ENCODE data around the gene CMAS.
"Not testable (repeated sequence)": the region's sequence is repeated elsewhere in the genome, so short reads cannot be mapped to it uniquely, and the experiment has no call there.

The CMAS gene

DNA sequence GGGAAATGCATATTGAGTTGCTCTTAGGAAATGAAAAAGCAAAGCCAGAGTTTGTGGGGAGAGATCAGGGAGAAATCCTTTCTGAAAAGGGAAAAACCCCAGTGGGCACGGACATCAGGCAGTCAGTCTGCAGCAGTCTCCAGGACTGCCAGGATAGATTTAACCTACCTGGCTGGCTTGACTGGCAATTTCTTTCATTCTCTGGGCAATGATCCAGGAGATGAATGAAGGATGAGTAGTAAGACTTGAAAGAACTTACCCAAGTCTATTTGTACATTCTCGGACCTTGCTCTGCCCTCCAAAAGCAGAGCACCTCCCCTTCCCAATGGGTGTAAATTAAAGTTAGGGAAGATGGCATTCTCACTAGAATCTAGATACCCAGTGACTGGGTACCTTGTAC, 42.9 kb downstream of the CMAS start:
- TF ChIP-seq, protein P1, sequence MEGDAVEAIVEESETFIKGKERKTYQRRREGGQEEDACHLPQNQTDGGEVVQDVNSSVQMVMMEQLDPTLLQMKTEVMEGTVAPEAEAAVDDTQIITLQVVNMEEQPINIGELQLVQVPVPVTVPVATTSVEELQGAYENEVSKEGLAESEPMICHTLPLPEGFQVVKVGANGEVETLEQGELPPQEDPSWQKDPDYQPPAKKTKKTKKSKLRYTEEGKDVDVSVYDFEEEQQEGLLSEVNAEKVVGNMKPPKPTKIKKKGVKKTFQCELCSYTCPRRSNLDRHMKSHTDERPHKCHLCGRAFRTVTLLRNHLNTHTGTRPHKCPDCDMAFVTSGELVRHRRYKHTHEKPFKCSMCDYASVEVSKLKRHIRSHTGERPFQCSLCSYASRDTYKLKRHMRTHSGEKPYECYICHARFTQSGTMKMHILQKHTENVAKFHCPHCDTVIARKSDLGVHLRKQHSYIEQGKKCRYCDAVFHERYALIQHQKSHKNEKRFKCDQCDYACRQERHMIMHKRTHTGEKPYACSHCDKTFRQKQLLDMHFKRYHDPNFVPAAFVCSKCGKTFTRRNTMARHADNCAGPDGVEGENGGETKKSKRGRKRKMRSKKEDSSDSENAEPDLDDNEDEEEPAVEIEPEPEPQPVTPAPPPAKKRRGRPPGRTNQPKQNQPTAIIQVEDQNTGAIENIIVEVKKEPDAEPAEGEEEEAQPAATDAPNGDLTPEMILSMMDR (IDR thresholded peaks at IDR 0.05; ENCODE audit: low read depth, low read length), result no peak
- H3K4me3 ChIP-seq (ENCODE audit: low read depth, low read length), result no peak overlapping the region

DNA sequence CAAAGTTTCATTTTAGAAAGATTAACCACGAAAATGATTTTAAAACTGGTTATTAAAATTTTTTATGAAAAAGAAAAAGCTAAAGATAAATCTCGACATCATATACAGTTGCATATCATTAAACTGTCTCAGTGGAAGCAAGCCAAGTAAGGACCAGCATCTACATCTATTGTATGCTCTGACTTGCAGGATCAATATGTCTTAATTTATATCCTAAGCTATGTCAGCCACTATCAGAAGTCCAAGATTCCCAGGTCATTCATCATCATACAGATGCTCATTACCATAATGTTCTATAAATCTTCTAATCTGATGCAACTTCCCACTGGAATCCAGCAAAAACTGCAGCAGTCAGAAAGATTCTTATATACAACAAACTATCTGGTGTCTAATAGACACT, 43.5 kb downstream of the CMAS start:
- TF ChIP-seq, protein P1 (IDR thresholded peaks at IDR 0.05; ENCODE audit: low read depth, low read length), result no peak
- H3K4me3 ChIP-seq (ENCODE audit: low read depth, low read length), result no peak overlapping the region

DNA sequence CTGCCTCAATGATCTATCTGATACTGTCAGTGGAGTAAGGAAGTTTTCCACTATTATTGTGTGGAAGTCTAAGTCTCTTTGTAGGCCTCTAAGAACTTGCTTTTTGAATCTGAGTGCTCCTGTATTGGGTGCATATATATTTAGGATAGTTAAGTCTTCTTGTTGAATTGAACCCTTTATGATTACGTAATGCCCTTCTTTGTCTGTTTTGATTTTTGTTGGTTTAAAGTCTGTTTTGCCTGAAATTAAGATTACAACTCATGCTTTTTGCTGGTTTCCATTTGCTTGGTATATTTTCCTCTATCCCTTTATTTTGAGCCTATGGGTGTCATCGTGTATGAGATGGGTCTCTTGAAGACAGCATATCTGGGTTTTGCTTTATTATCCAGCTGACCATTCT, 53.0 kb downstream of the CMAS start:
- H3K4me3 ChIP-seq (ENCODE audit: low read depth, low read length), result not testable (repeated sequence)

DNA sequence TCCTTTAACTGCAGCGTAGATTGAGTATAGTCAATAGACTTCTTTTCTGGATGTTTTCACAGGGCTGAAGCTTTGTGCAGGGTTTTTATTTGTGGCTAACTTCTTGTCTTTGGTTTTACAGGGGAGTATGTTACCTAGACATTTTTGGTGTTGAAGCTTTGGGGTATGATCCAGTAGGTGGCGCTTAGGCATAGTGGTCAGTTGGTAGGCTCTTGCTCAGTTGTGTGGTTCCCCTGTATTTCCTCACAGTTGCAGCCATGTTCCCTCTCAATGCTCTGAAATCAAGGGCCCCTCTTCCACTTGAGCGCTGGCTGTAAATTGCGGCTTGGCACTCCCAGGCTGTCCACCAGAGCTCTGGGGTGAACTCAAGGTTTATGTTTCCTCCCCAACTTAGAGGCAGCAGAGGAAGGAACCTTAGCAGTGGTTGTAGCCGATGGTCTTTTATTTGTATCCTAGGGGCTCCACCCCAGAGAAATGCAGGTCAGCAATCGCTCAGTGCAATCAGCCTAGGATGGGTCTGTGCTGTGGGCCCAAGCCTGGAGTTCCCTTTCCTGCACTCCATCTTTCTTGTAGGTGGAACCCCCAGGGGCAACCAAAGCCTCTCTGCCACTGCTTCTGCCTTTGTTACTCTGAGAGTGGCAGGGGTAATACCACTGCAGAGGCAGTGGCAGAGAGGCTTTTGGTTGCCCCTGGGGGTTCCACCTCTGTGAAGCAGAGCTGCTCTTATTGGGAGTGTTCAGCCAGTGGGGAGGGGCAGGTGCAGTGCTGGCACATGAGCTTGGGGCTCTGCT, 55.1 kb downstream of the CMAS start:
- TF ChIP-seq, protein P1 (IDR thresholded peaks at IDR 0.05; ENCODE audit: low read depth, low read length), result peak; percentile 42; the same call in 1 of the 2 replicates
- H3K4me3 ChIP-seq (ENCODE audit: low read depth, low read length), result no peak overlapping the region

DNA sequence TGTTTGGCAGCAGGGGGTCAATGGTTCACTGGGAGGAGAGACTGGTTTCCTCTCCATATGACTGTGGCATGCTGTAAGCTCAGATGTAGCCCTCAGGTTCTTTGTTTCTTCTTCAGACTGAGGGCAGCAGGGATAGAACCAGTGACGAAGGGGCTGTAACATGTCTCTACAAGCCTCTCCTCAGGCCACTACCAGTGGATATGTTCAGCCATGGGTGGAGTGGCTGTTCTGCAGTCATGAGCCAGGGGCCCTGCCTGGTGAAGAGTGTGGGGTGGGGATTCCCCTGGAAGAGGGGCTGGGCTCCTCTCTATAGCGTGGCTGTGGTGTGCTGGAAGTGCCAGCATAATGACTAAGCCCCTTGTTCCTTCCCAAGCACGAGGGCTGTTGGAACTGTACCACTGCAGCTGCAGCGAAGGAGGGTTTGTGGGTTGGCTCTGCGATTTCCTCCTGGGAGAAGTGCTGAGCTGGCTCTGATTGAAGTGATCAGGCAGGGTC, 55.8 kb downstream of the CMAS start:
- TF ChIP-seq, protein P1 (IDR thresholded peaks at IDR 0.05; ENCODE audit: low read depth, low read length), result no peak
- H3K4me3 ChIP-seq (ENCODE audit: low read depth, low read length), result no peak overlapping the region

DNA sequence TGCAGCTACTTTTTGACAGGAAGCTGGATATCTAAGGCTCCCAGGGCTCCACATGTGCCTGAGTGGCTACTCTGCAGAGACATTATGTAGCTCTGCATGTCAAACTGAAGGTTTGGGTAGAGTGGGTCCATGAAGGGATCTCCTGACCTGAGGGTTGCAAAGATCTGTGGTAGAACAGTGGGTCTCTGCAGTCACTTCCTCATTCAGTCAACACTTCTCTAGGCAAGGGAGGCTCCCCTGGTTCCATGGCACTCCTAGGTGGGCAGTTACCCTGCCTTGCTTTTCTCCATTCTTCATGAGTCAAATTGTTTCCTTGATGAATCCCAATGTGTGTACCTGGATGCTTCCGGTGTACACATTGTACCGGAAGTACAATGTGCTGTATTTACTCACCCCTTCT, 57.4 kb downstream of the CMAS start:
- TF ChIP-seq, protein P1 (IDR thresholded peaks at IDR 0.05; ENCODE audit: low read depth, low read length), result no peak
- H3K4me3 ChIP-seq (ENCODE audit: low read depth, low read length), result no peak overlapping the region

DNA sequence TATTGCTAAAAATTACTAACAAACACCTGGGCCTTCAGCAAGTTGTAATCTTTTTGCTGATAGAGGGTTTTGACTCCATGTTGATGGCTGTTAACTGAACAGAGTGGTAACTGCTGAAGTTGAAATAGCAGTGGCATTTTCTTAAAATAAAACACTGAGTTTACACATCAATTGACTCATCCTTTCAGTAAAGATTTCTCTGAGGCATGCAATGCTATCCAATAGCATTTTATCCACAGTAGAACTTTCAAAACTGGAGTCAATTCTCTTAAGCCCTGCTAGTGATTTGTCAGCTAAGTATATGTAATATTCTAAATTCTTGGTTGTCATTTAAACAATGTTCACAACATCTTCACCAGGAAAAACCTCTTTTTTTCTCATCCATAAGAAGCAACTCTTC, 59.5 kb downstream of the CMAS start:
- TF ChIP-seq, protein P1 (IDR thresholded peaks at IDR 0.05; ENCODE audit: low read depth, low read length), result no peak
- no peak overlapping the region for H3K4me3 ChIP-seq (ENCODE audit: low read depth, low read length)

DNA sequence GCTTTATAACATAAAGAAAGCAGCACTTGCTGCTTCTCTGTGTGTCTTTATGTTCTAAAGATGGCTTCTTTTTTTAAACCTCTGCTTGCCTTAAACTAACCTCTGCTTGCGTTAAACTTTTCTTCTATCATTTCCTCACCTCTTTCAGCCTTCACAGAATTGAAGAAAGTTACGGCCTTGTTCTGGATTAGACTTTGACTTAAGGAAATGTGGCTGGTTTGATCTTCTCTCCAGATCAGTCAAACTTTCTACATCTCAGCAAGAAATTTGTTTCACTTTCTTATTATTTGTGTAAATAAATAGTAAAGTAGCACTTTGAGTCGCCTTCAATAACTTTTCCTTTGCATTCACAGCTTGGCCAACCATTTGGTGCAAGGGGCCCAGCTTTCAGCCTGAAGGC, 64.2 kb downstream of the CMAS start:
- TF ChIP-seq, protein P1 (IDR thresholded peaks at IDR 0.05; ENCODE audit: low read depth, low read length), result no peak
- H3K4me3 ChIP-seq (ENCODE audit: low read depth, low read length), result no peak overlapping the region
